GM10847 (cell line): Measurements from ENCODE around the gene ARHGAP22.

Experiments used
- POLR2A ChIP-seq: IDR thresholded peaks from 2 replicates; pipeline ENCODE4 v1.6.1; 2011; ENCODE audit not compliant: insufficient read length; ENCODE audit errors: extremely low read depth

The ARHGAP22 gene

GRCh38 chr10:48604991-48605508 is at the start of gene ARHGAP22:
TSS of gene ARHGAP22 (minus strand) at chr10:48605073. CDS start at chr10:48604796, 277 bp downstream.
- no peak for TF ChIP-seq POLR2A

- no peak for TF ChIP-seq POLR2A
Measured at GRCh38 chr10:48653944-48654698, 49.2 kb upstream of the ARHGAP22 start.

GRCh38 chr10:48653347-48653746 is 48.5 kb upstream of the ARHGAP22 start:
- no peak for TF ChIP-seq POLR2A

GRCh38 chr10:48652344-48652743 is 47.5 kb upstream of the ARHGAP22 start:
- TF ChIP-seq POLR2A = no peak

- TF ChIP-seq POLR2A = no peak
Measured at GRCh38 chr10:48651839-48652238, 47.0 kb upstream of the ARHGAP22 start.

DNA sequence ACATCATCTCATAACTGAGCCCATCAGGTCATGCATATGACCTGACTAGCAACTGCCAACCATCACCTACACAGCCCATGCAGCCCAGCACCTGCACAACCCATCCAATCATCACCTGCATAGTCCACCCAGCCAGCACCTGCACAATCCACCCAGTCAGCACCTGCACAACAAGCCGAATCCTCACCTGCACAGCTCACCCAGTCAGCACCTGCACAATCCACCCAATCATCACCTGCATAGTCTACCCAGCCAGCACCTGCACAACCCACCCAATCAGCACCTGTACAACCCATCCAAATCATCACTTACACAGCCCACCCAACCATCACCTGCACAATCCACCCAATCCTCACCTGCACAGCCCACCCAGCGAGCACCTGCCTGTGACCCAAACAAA is 46.4 kb upstream of the ARHGAP22 start:
- no peak for TF ChIP-seq POLR2A

DNA sequence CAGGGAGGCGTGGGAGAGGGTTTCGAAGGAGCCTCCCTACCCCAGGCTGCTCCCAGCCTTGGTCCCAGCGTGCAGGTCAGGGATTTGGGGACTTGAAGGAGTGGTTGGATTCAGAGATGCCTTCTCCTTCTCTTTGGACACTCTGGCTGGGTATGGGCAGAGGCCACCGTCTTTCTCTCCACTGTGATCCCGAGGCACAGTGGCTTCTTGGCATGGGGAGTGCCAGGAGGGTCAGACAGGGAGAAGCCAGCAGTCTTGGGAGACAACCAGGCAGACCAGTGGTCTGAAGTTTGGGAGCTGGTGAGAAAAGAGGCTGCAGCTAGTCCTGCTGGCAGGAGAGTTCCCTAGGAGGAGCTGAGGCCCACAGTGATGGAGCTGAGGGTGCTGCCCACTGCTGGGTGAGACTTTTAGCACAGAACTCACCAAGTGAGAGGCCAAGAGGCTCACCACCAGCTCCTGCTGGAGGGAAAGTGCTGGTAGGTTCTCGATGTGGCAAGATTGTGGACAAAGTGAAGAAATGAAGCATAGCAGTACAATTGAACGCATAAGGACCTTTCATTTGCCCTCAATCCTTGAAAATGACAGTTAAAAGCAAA is 44.6 kb upstream of the ARHGAP22 start:
- no peak for TF ChIP-seq POLR2A

DNA sequence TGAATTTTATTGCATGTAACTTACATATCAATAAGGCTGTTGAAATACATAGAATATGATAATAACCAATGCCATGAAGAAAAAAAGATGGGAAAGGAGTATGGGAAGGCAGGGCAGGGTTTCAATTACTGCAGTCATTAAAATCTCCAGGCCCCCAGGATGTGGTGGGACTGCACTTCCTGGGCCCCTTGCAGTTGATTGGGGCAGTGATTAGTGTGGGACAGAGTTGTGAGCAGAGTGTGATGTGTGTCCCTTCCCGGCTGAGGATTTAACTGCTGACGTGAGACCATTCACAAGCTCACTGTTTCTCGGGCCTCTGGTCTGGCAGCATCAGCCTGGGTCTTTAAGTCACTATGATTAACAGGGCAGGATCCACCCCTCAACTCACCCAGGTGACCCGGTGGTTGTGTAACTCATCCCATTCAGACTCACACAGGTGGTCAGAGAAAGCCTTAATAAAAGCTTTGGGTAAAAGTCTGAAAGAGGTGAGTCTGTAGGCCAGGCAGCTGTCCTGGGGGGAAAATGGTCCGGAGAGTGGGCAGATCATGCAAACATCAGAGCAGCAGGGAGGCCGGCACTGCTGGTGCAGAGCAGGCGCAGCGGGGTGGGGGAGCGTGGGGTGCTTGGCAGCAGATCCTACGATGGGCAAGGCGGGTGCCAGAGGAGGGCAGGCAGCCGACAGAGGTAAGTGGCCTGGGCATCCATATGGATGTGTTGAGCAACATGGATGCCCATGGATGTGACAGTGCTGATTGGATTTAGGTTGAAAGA is 43.5 kb upstream of the ARHGAP22 start:
- TF ChIP-seq POLR2A = no peak

DNA sequence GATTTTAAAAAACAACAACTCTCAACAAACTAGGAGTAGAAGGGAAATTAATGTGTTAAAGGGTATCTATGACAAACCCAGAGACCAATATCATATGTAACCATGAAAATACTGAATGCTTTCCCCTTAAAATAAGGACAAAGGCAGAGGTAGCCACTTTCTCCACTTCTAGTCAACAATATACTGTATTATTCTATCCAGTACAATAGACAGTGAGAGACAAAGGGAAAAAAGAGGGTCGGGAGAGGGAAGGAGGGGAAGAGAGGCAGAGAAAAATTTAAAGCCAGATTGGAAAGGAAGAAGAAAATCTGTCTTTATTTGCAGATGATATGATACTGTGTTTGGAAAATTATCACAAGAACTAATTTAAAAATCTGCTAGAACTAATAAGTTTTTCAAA is 40.7 kb upstream of the ARHGAP22 start:
- no peak for TF ChIP-seq POLR2A

- no peak for TF ChIP-seq POLR2A
Measured at GRCh38 chr10:48640326-48640725, 35.5 kb upstream of the ARHGAP22 start.

DNA sequence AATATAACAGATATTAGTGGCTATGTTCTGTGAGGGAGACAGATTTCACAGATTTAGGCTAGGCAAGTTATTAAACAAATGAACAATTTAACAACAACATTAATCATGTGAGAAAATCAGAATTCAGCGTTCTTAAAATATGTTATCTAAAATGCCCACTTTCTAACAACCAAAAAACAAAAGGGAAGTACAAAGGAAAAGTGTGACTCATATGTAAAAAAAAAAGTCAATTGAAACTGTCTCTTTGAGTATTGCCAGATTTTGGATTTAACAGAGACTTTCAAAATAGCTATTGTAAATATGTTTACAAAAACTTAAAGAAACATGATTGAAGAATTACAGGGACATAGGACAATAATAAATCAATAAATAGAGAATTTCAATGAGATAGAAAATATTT is 34.8 kb upstream of the ARHGAP22 start:
- TF ChIP-seq POLR2A = no peak

- TF ChIP-seq POLR2A = no peak
Measured at GRCh38 chr10:48638739-48639527, 34.1 kb upstream of the ARHGAP22 start.

DNA sequence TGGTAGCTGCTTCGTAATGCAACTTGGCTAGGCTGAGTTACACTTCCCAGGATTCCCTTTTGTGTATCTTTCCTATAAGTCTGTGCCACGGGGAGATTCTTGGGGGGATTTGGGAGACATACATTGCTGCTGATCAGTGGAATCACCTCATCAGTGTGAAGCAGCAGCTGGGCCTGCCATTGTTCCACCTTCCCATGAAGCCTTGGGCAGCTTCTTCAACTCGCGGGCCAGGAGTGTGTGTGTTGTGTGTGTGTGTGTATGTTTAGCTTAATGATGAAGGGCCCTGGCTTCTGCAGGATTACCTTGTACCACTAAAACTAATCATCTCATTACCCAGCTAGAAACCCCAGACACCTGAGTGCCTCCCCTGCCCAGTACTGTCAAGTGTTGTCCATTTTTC is 33.3 kb upstream of the ARHGAP22 start:
- no peak for TF ChIP-seq POLR2A

- no peak for TF ChIP-seq POLR2A
Measured at GRCh38 chr10:48636901-48637300, 32.0 kb upstream of the ARHGAP22 start.

- no peak for TF ChIP-seq POLR2A
Measured at GRCh38 chr10:48636231-48636630, 31.4 kb upstream of the ARHGAP22 start.

DNA sequence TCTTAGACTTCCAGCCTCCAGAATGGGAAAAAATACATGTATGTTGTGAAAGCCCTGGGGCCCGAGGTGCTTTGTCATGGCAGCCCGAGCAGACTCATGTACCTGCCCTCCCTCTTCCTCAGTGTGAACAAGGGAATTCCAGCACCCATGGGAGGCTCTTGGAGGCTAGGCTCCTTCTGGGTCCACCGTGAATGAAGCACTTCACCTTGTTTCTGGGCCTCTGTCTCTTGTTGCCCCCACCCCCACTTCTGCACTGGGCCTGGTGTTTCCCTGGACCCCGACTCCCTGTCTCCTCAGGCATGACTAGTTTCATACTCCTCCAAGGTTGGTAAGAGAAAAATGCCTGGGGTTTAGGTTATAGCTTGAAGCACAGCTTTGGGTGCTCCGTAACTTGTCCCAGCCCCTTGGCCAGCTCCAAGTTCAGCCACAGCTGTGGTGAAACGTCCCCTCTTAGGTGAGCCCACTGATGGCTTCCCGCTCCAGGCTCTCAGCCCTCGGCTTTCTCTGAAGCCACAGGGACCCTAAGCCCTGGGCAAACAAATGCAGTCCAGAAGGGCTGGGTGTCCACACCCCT is 30.2 kb upstream of the ARHGAP22 start:
- no peak for TF ChIP-seq POLR2A
